ENCODE measurements around the gene GRM7.

Gene GRM7

GRCh38 chr3:7700539-7700938 lies 839.6 kb downstream of the GRM7 start:
- TF ChIP-seq EZH2phosphoT487 (IDR thresholded peaks at IDR 0.05; ENCODE audit: low read depth) = no peak
- TF ChIP-seq CTCF (IDR thresholded peaks at IDR 0.05; ENCODE audit: low read depth, low read length) = no peak
- Histone ChIP-seq H3K9ac (ENCODE audit: low read length) (no peak overlapping the region), H3K27me3 (ENCODE audit: low read depth, low read length) (no peaks in the 10 kb centered on the region), H2AFZ (ENCODE audit: low read depth, low read length) (no peak overlapping the region), H3K4me3 (ENCODE audit: low read length) (no peak overlapping the region), H3K9me3 (ENCODE audit: insufficient read depth, low read length) (no peaks in the 10 kb centered on the region), H3K4me1 (ENCODE audit: low read length) (no peaks in the 10 kb centered on the region), H4K20me1 (ENCODE audit: insufficient read depth, low read length) (no peaks in the 10 kb centered on the region), H3K36me3 (replicated peaks; ENCODE audit: low read depth, low read length) (no peaks in the 10 kb centered on the region), H3K27ac (ENCODE audit: low read length) (no peak overlapping the region), H3K79me2 (ENCODE audit: low read length) (no peaks in the 10 kb centered on the region), H3K4me2 (ENCODE audit: low read length) (no peak overlapping the region)

GRCh38 chr3:7700977-7701376 lies 840.1 kb downstream of the GRM7 start:
- Histone ChIP-seq H3K27me3 (ENCODE audit: low read depth, low read length) (no peaks in the 10 kb centered on the region), H3K36me3 (replicated peaks; ENCODE audit: low read depth, low read length) (no peaks in the 10 kb centered on the region), H3K79me2 (ENCODE audit: low read length) (no peaks in the 10 kb centered on the region), H2AFZ (ENCODE audit: low read depth, low read length) (no peak overlapping the region), H4K20me1 (ENCODE audit: insufficient read depth, low read length) (no peaks in the 10 kb centered on the region), H3K27ac (ENCODE audit: low read length) (no peak overlapping the region), H3K9ac (ENCODE audit: low read length) (no peak overlapping the region), H3K9me3 (ENCODE audit: insufficient read depth, low read length) (no peaks in the 10 kb centered on the region), H3K4me1 (ENCODE audit: low read length) (no peaks in the 10 kb centered on the region), H3K4me3 (ENCODE audit: low read length) (no peak overlapping the region), H3K4me2 (ENCODE audit: low read length) (no peak overlapping the region)
- TF ChIP-seq CTCF (IDR thresholded peaks at IDR 0.05; ENCODE audit: low read depth, low read length) = no peak
- no peak for TF ChIP-seq EZH2phosphoT487 (IDR thresholded peaks at IDR 0.05; ENCODE audit: low read depth)

GRCh38 chr3:7707187-7707586 lies 846.3 kb downstream of the GRM7 start:
- no peaks in the 10 kb centered on the region for H3K9me3 ChIP-seq (ENCODE audit: insufficient read depth, low read length)
- no peak overlapping the region for H3K9ac ChIP-seq (ENCODE audit: low read length)
- no peak overlapping the region for H3K27ac ChIP-seq (ENCODE audit: low read length)
- no peak overlapping the region for H2AFZ ChIP-seq (ENCODE audit: low read depth, low read length)
- no peaks in the 10 kb centered on the region for H3K79me2 ChIP-seq (ENCODE audit: low read length)
- H3K36me3 ChIP-seq (replicated peaks; ENCODE audit: low read depth, low read length) = no peaks in the 10 kb centered on the region
- no peaks in the 10 kb centered on the region for H4K20me1 ChIP-seq (ENCODE audit: insufficient read depth, low read length)
- H3K4me3 ChIP-seq (ENCODE audit: low read length) = no peak overlapping the region
- H3K27me3 ChIP-seq (ENCODE audit: low read depth, low read length) = no peaks in the 10 kb centered on the region
- TF ChIP-seq CTCF (IDR thresholded peaks at IDR 0.05; ENCODE audit: low read depth, low read length) (no peak), EZH2phosphoT487 (IDR thresholded peaks at IDR 0.05; ENCODE audit: low read depth) (no peak)
- no peak overlapping the region for H3K4me2 ChIP-seq (ENCODE audit: low read length)
- H3K4me1 ChIP-seq (ENCODE audit: low read length) = peaks cover 3% of the 10 kb centered on the region

- Histone ChIP-seq H3K27ac (ENCODE audit: low read length) (no peak overlapping the region), H3K9me3 (ENCODE audit: insufficient read depth, low read length) (no peaks in the 10 kb centered on the region), H3K4me2 (ENCODE audit: low read length) (no peak overlapping the region), H2AFZ (ENCODE audit: low read depth, low read length) (no peak overlapping the region), H4K20me1 (ENCODE audit: insufficient read depth, low read length) (no peaks in the 10 kb centered on the region), H3K4me1 (ENCODE audit: low read length) (peaks cover 3% of the 10 kb centered on the region), H3K79me2 (ENCODE audit: low read length) (no peaks in the 10 kb centered on the region), H3K4me3 (ENCODE audit: low read length) (no peak overlapping the region), H3K9ac (ENCODE audit: low read length) (no peak overlapping the region), H3K36me3 (replicated peaks; ENCODE audit: low read depth, low read length) (no peaks in the 10 kb centered on the region), H3K27me3 (ENCODE audit: low read depth, low read length) (no peaks in the 10 kb centered on the region)
- TF ChIP-seq CTCF (IDR thresholded peaks at IDR 0.05; ENCODE audit: low read depth, low read length) (no peak), EZH2phosphoT487 (IDR thresholded peaks at IDR 0.05; ENCODE audit: low read depth) (no peak)
These were observed 848.6 kb downstream of the GRM7 start for GRCh38 chr3:7709376-7710082.
